ENCODE measurements around the gene CASKIN2. TPM values are rescaled to one million over a fixed set of nuclear protein-coding genes. Genes with fewer than 3 reads are reported as not detected.

The CASKIN2 gene
- polyA plus RNA-seq, 2 of the 4 experiments (the other 2 are of a cell fraction): 3.6 to 11.2 TPM

DNA sequence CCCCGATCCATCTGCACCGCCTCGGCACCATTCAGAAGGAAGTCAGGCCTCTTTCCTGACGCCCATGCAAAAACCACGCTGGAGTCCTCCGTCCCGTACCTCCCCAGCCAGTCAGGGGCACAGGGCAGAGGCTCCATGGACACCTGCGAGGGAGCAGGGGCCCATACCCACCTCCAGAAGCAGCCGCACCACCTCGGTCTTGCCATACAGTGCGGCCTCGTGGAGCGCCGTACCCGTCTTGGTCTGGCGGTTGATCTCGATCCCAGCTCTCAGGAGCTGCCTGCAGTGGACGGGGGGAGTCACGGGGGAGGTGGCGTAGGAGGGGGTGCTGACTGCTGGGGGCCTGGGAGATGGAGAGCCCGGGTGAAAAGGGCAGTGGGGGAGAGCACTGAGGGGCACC is 9.2 kb downstream of the CASKIN2 start (continued):
- TF ChIP-seq RAD21 (conservative IDR thresholded peaks at IDR 0.05 in 1 of 2, IDR thresholded peaks at IDR 0.05 in 1 of 2) (no peak), RCOR1 (IDR thresholded peaks at IDR 0.05; ENCODE audit: low read depth, low read length) (no peak), FOXS1 (CRISPR knock-in tag; IDR thresholded peaks at IDR 0.05) (no peak), CEBPB (IDR thresholded peaks at IDR 0.05) (no peak)
- TF ChIP-seq, protein P1, sequence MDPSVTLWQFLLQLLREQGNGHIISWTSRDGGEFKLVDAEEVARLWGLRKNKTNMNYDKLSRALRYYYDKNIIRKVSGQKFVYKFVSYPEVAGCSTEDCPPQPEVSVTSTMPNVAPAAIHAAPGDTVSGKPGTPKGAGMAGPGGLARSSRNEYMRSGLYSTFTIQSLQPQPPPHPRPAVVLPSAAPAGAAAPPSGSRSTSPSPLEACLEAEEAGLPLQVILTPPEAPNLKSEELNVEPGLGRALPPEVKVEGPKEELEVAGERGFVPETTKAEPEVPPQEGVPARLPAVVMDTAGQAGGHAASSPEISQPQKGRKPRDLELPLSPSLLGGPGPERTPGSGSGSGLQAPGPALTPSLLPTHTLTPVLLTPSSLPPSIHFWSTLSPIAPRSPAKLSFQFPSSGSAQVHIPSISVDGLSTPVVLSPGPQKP (IDR thresholded peaks at IDR 0.05; ENCODE audit: low read depth, low read length): no peak

DNA sequence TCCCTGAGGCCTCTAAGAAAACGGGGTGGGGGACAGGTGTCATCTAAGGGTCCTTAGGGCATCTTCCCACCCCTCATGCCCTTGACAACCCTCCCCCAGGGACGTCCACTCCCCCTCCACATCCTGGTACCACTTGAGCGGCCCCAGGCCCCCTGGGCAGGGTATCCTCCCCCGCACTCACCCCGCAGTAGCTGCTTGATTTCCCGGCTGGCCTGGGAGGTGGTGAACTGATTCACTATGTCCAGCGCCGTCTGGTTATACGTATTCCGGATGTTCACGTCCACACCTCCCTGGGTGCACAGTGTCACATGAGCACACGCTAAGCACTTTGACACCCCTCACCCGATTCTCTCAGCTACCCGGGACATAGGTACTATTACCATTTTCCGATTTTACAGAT is 9.7 kb downstream of the CASKIN2 start:
- no peak for ATAC-seq
- Histone ChIP-seq H3K27ac (no peak overlapping the region), H3K4me3 (no peak overlapping the region), H3K4me2 (no peak overlapping the region), H3K9me3 (no peaks in the 10 kb centered on the region), H3K4me1 (peaks cover 14% of the 10 kb centered on the region)
- ChIA-PET POLR2A (interaction anchor here (0.6 to 1.0 kb wide), 2 partner anchors 12 to 49 kb away, joined by 3 read pairs; no protein-coding TSS in a partner anchor), CTCF (interaction anchor here (0.6 to 6.4 kb wide), 23 partner anchors 8 to 202 kb away, joined by 3 to 55 read pairs (median 6); partner anchors contain the start of genes LLGL2, SMIM5 and TSEN54)
- 86% methylated on average over 14 of the region's 15 CpGs for WGBS (ENCODE audit: missing lambda C conversion rate)
- FAIRE-seq: no peak
- TF ChIP-seq CHD4 (IDR thresholded peaks at IDR 0.05; ENCODE audit: borderline replicate concordance) (no peak), MAFK (IDR thresholded peaks at IDR 0.05; ENCODE audit: partially characterized antibody) (no peak)
- DNase-seq (ENCODE audit: low read depth in 1 of 2, low spot score in 1 of 2): no peak

GRCh38 chr17:75505152-75505409 is 10.3 kb downstream of the CASKIN2 start:
- ChIA-PET POLR2A (interaction anchor here (1.0 kb wide), 1 partner anchor 11 kb away, joined by 3 read pairs; no protein-coding TSS in a partner anchor), CTCF (interaction anchor here (0.6 to 6.4 kb wide), 30 partner anchors 8 to 254 kb away, joined by 3 to 55 read pairs (median 4); partner anchors contain the start of genes LLGL2, SMIM5, TMEM94 and TSEN54)
- no peak overlapping the region for H3K4me2 ChIP-seq
- H3K27ac ChIP-seq: no peak overlapping the region
- no peak overlapping the region for H3K4me3 ChIP-seq
- H3K9me3 ChIP-seq: no peaks in the 10 kb centered on the region
- FAIRE-seq (no peak), DNase-seq (ENCODE audit: low read depth in 1 of 2, low spot score in 1 of 2) (no peak), ATAC-seq (no peak)
- 74% methylated on average over 4 of the region's 4 CpGs for WGBS (ENCODE audit: missing lambda C conversion rate)
- TF ChIP-seq, protein P2, sequence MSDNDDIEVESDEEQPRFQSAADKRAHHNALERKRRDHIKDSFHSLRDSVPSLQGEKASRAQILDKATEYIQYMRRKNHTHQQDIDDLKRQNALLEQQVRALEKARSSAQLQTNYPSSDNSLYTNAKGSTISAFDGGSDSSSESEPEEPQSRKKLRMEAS (IDR thresholded peaks at IDR 0.05): no peak
- no peak for TF ChIP-seq CBX2 (IDR thresholded peaks at IDR 0.05; ENCODE audit: borderline replicate concordance, low read depth)
- no peak for TF ChIP-seq E2F6 (IDR thresholded peaks at IDR 0.05; ENCODE audit: borderline replicate concordance, low read depth)
- no peak for TF ChIP-seq MAZ (IDR thresholded peaks at IDR 0.05; ENCODE audit: borderline replicate concordance, low read depth, low read length)
- TF ChIP-seq CHD4 (IDR thresholded peaks at IDR 0.05; ENCODE audit: borderline replicate concordance): no peak
- no peak for TF ChIP-seq ZNF302 (CRISPR knock-in tag; IDR thresholded peaks at IDR 0.05)
- no peak for TF ChIP-seq FOSL2 (IDR thresholded peaks at IDR 0.05)
- TF ChIP-seq FOSL2 (CRISPR knock-in tag; IDR thresholded peaks at IDR 0.05): no peak
- TF ChIP-seq FOSB (CRISPR knock-in tag; IDR thresholded peaks at IDR 0.05): no peak
- no peak for TF ChIP-seq TFCP2L1 (CRISPR knock-in tag; IDR thresholded peaks at IDR 0.05)
- no peak for TF ChIP-seq HDAC2 (IDR thresholded peaks at IDR 0.05)
- TF ChIP-seq ATOH8 (CRISPR knock-in tag; IDR thresholded peaks at IDR 0.05; ENCODE audit: low read depth): no peak
- TF ChIP-seq, protein P3, sequence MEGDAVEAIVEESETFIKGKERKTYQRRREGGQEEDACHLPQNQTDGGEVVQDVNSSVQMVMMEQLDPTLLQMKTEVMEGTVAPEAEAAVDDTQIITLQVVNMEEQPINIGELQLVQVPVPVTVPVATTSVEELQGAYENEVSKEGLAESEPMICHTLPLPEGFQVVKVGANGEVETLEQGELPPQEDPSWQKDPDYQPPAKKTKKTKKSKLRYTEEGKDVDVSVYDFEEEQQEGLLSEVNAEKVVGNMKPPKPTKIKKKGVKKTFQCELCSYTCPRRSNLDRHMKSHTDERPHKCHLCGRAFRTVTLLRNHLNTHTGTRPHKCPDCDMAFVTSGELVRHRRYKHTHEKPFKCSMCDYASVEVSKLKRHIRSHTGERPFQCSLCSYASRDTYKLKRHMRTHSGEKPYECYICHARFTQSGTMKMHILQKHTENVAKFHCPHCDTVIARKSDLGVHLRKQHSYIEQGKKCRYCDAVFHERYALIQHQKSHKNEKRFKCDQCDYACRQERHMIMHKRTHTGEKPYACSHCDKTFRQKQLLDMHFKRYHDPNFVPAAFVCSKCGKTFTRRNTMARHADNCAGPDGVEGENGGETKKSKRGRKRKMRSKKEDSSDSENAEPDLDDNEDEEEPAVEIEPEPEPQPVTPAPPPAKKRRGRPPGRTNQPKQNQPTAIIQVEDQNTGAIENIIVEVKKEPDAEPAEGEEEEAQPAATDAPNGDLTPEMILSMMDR (IDR thresholded peaks at IDR 0.05): no peak
- no peak for TF ChIP-seq EHMT2 (IDR thresholded peaks at IDR 0.05; ENCODE audit: low read depth)
- no peak for TF ChIP-seq MYC (IDR thresholded peaks at IDR 0.05; ENCODE audit: borderline replicate concordance, low read length)
- TF ChIP-seq HOXB13 (CRISPR knock-in tag; IDR thresholded peaks at IDR 0.05; ENCODE audit: low read depth): no peak
- no peak for TF ChIP-seq BHLHE40 (IDR thresholded peaks at IDR 0.05; ENCODE audit: low read depth, low read length)
- no peak for TF ChIP-seq PBX3 (IDR thresholded peaks at IDR 0.05)
- peaks cover 14% of the 10 kb centered on the region for H3K4me1 ChIP-seq

Measured in A549 (cell line).